H9 (cell line): ENCODE measurements around the gene NKD1. TPM values are rescaled to one million over a fixed set of nuclear protein-coding genes. Genes with fewer than 3 reads are reported as not detected.

Experiments
- DNase-seq: peaks from one replicate; pipeline ENCODE4 v3.0.0-alpha.2; 2017
- H2AFZ ChIP-seq: one replicate; pipeline ENCODE4 v1.6.1; 2013; ENCODE audit warnings: mild to moderate bottlenecking, low read length, control low read depth, moderate library complexity
- H2AK5ac ChIP-seq: 2 replicates; pipeline ENCODE4 v1.6.1; 2013; ENCODE audit warnings: low read length, control low read depth, mixed read lengths; ENCODE audit not compliant: insufficient read length
- H2BK120ac ChIP-seq: one replicate; pipeline ENCODE4 v1.6.1; 2013; ENCODE audit warnings: low read depth, mild to moderate bottlenecking, low read length, control low read depth, inconsistent platforms; ENCODE audit not compliant: poor library complexity, severe bottlenecking
- H2BK12ac ChIP-seq: 2 replicates; pipeline ENCODE4 v1.6.1; 2013; ENCODE audit warnings: low read length, control low read depth, mixed read lengths, low read depth; ENCODE audit not compliant: insufficient read length
- H2BK15ac ChIP-seq: 2 replicates; pipeline ENCODE4 v1.6.1; 2013; ENCODE audit warnings: low read depth, low read length, control low read depth
- H2BK20ac ChIP-seq: one replicate; pipeline ENCODE4 v1.6.1; 2013; ENCODE audit warnings: low read depth, mild to moderate bottlenecking, low read length, control low read depth, inconsistent platforms; ENCODE audit not compliant: poor library complexity, severe bottlenecking
- H2BK5ac ChIP-seq: 2 replicates; pipeline ENCODE4 v1.6.1; 2013; ENCODE audit warnings: low read length, control low read depth, mixed read lengths; ENCODE audit not compliant: insufficient read length
- H3K14ac ChIP-seq: 2 replicates; pipeline ENCODE4 v1.6.1; 2013; ENCODE audit warnings: low read length, control low read depth; ENCODE audit not compliant: insufficient read depth
- H3K18ac ChIP-seq: 2 replicates; pipeline ENCODE4 v1.6.1; 2013; ENCODE audit warnings: low read depth, mild to moderate bottlenecking, mixed read lengths, low read length, control low read depth; ENCODE audit not compliant: insufficient read length
- H3K23ac ChIP-seq: 2 replicates; pipeline ENCODE4 v1.6.1; 2013; ENCODE audit warnings: low read length, control low read depth, mixed read lengths, low read depth; ENCODE audit not compliant: insufficient read length
- H3K23me2 ChIP-seq: 2 replicates; pipeline ENCODE4 v1.6.1; 2013; ENCODE audit warnings: low read depth, mild to moderate bottlenecking, mixed read lengths, low read length, control low read depth; ENCODE audit not compliant: insufficient read length, poor library complexity, severe bottlenecking
- H3K27ac ChIP-seq: 2 replicates; pipeline ENCODE4 v1.5.1; 2013; ENCODE audit warnings: low read length, control low read depth, mixed read lengths, low read depth; ENCODE audit not compliant: insufficient read length
- H3K27me3 ChIP-seq: 2 replicates; pipeline ENCODE4 v1.6.1; 2013; ENCODE audit warnings: low read length, control low read depth, inconsistent platforms; ENCODE audit not compliant: insufficient read depth
- H3K4ac ChIP-seq: 2 replicates; pipeline ENCODE4 v1.6.1; 2013; ENCODE audit warnings: low read depth, mild to moderate bottlenecking, control low read depth, inconsistent platforms, low read length, moderate library complexity
- H3K4me1 ChIP-seq: 2 replicates; pipeline ENCODE4 v1.6.1; 2013; ENCODE audit warnings: low read length, control low read depth, inconsistent platforms; ENCODE audit not compliant: insufficient read depth
- H3K4me2 ChIP-seq: 2 replicates; pipeline ENCODE4 v1.6.1; 2013; ENCODE audit warnings: low read length, control low read depth, mixed read lengths; ENCODE audit not compliant: insufficient read length, insufficient read depth
- H3K56ac ChIP-seq: 2 replicates; pipeline ENCODE4 v1.6.1; 2013; ENCODE audit warnings: low read depth, mild to moderate bottlenecking, mixed read lengths, low read length, control low read depth; ENCODE audit not compliant: insufficient read length
- H3K79me1 ChIP-seq: 2 replicates; pipeline ENCODE4 v1.6.1; 2013; ENCODE audit warnings: low read depth, mild to moderate bottlenecking, moderate library complexity, low read length, control low read depth, inconsistent platforms; ENCODE audit not compliant: insufficient read depth, poor library complexity, severe bottlenecking
- H3K79me2 ChIP-seq: 2 replicates; pipeline ENCODE4 v1.6.1; 2013; ENCODE audit warnings: low read length, control low read depth, inconsistent platforms; ENCODE audit not compliant: insufficient read depth
- H3K9ac ChIP-seq: 2 replicates; pipeline ENCODE4 v1.6.1; 2013; ENCODE audit warnings: low read length, control low read depth, mixed read lengths; ENCODE audit not compliant: insufficient read length; ENCODE audit errors: extremely low read depth
- H3K9me3 ChIP-seq: one replicate; pipeline ENCODE4 v1.6.1; 2013; ENCODE audit warnings: low read depth, low read length, inconsistent platforms; ENCODE audit not compliant: control insufficient read depth
- H3T11ph ChIP-seq: one replicate; pipeline ENCODE4 v1.6.1; 2013; ENCODE audit warnings: mild to moderate bottlenecking, low read length, control low read depth, inconsistent platforms
- H4K20me1 ChIP-seq: one replicate; pipeline ENCODE4 v1.6.1; 2013; ENCODE audit not compliant: control insufficient read depth, insufficient read length, insufficient read depth
- H4K5ac ChIP-seq: 2 replicates; pipeline ENCODE4 v1.6.1; 2013; ENCODE audit warnings: low read depth, mild to moderate bottlenecking, mixed read lengths, low read length, control low read depth; ENCODE audit not compliant: insufficient read length
- H4K8ac ChIP-seq: replicated peaks from 2 replicates; pipeline ENCODE4 v1.6.1; 2013; ENCODE audit warnings: low read length, control low read depth, mixed read lengths, low read depth; ENCODE audit not compliant: insufficient read length
- H4K91ac ChIP-seq: 2 replicates; pipeline ENCODE4 v1.6.1; 2013; ENCODE audit warnings: low read depth, mild to moderate bottlenecking, moderate library complexity, mixed read lengths, low read length, control low read depth; ENCODE audit not compliant: insufficient read length
- H3K27ac Mint-ChIP-seq, 3 experiments: 2 replicates in 2 of 3; 3 replicates in 1 of 3; pipeline ENCODE4 v1.8.0; 2020 to 2021; ENCODE audit warnings: mixed read lengths in 3 of 3, mild to moderate bottlenecking in 1 of 3, moderate library complexity in 1 of 3
- H3K27me3 Mint-ChIP-seq: 2 replicates; pipeline ENCODE4 v1.8.0; 2021; ENCODE audit warnings: low read depth, mild to moderate bottlenecking, moderate library complexity, mixed read lengths
- H3K36me3 Mint-ChIP-seq, 3 experiments: 2 replicates in 2 of 3; 3 replicates in 1 of 3; pipeline ENCODE4 v1.8.0; 2020 to 2021; ENCODE audit warnings: low read depth in 3 of 3, mixed read lengths in 3 of 3; ENCODE audit not compliant: insufficient read depth in 1 of 3
- H3K4me1 Mint-ChIP-seq, 2 experiments: 2 replicates each; pipeline ENCODE4 v1.8.0; 2020; ENCODE audit warnings: mixed read lengths in 2 of 2
- H3K4me3 Mint-ChIP-seq, 2 experiments: 2 replicates in 1 of 2; 3 replicates in 1 of 2; pipeline ENCODE4 v1.8.0; 2020 to 2021; ENCODE audit warnings: mild to moderate bottlenecking in 2 of 2, mixed read lengths in 2 of 2, moderate library complexity in 1 of 2
- H3K9me3 Mint-ChIP-seq, 2 experiments: 2 replicates in 1 of 2; 3 replicates in 1 of 2; pipeline ENCODE4 v1.8.0; 2020; ENCODE audit warnings: mild to moderate bottlenecking in 2 of 2, mixed read lengths in 2 of 2, moderate library complexity in 1 of 2
- WGBS: extraction: QIAGEN DNeasy Blood & Tissue Kit; methylation state at CpG from one replicate; pipeline ENCODE4 v1.1.7; 2013; ENCODE audit warnings: missing lambda C conversion rate, low lambda C conversion rate, mixed read lengths; ENCODE audit not compliant: insufficient read length; ENCODE audit errors: extremely low coverage; 5-methylcytosine and 5-hydroxymethylcytosine counted together
- total RNA-seq: library from RNA; stranded (reverse); gene quantifications from 2 replicates; pipeline ENCODE4 v1.2.1, GENCODE V29; 2021
- TF ChIP-seq, protein P1 (sequence below): fragments of 200-600 bp; sonication (generic); conservative IDR thresholded peaks from 3 replicates; pipeline ENCODE4 v1.8.0; 2021; ENCODE audit warnings: antibody characterized with exemption, mild to moderate bottlenecking

NKD1 gene
- total RNA-seq, 1 experiment from 2014 or later, result 1.9 TPM

DNA sequence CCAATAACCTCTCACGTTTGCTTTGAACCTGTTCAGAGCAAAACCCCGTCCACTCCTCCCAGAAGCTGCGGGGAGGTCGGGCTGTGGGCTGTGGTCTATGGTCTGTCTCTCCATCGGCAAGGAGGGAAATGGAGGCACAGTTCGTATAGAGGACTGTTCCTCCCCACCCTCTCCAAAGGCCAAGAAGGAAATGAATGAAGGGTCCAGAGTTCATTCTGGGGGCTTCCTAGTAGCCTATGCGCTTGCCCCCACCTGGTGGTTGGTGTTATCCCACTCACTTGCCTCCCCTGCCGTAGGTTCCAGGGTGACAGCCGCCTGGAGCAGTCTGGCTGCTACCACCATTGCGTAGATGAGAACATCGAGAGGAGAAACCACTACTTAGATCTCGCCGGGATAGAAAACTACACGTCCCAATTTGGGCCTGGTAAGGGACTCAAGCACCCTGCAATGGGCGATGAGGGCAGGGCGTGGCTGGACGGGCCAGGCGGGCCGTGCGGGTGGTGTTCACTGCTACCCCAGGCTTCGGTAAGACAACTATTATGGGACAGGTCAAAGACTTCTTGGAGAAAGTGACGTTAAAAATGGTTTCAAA, 83.9 kb downstream of the NKD1 start:
- no peak overlapping the region for H2AFZ ChIP-seq
- no peak overlapping the region for H3K4ac ChIP-seq
- H3K4me2 ChIP-seq, result no peak overlapping the region
- no CpG with 5 or more reads among the region's 22 CpGs for WGBS
- no peaks in the 10 kb centered on the region for H3K79me1 ChIP-seq
- H3K23ac ChIP-seq, result no peak overlapping the region
- no peaks in the 10 kb centered on the region for H3K27me3 ChIP-seq
- no peak overlapping the region for H2BK12ac ChIP-seq
- H3K27me3 Mint-ChIP-seq, result no peaks in the 10 kb centered on the region; the same call in 1 of the 2 replicates
- no peaks in the 10 kb centered on the region for H3K36me3 Mint-ChIP-seq
- no peak overlapping the region for H2BK20ac ChIP-seq
- no peak for DNase-seq
- H2BK120ac ChIP-seq, result no peak overlapping the region
- H3K4me1 ChIP-seq, result no peaks in the 10 kb centered on the region
- H4K20me1 ChIP-seq, result no peaks in the 10 kb centered on the region
- H3K23me2 ChIP-seq, result no peaks in the 10 kb centered on the region
- H3K56ac ChIP-seq, result no peak overlapping the region
- no peak overlapping the region for H2BK5ac ChIP-seq
- no peaks in the 10 kb centered on the region for H3K9me3 ChIP-seq
- no peak overlapping the region for H4K91ac ChIP-seq
- H3K14ac ChIP-seq, result no peak overlapping the region
- H3K9ac ChIP-seq, result no peak overlapping the region
- no peak overlapping the region for H4K8ac ChIP-seq
- no peaks in the 10 kb centered on the region for H3K79me2 ChIP-seq
- no peak overlapping the region for H3K27ac ChIP-seq
- H3K27ac Mint-ChIP-seq, result no peak overlapping the region
- TF ChIP-seq, protein P1, sequence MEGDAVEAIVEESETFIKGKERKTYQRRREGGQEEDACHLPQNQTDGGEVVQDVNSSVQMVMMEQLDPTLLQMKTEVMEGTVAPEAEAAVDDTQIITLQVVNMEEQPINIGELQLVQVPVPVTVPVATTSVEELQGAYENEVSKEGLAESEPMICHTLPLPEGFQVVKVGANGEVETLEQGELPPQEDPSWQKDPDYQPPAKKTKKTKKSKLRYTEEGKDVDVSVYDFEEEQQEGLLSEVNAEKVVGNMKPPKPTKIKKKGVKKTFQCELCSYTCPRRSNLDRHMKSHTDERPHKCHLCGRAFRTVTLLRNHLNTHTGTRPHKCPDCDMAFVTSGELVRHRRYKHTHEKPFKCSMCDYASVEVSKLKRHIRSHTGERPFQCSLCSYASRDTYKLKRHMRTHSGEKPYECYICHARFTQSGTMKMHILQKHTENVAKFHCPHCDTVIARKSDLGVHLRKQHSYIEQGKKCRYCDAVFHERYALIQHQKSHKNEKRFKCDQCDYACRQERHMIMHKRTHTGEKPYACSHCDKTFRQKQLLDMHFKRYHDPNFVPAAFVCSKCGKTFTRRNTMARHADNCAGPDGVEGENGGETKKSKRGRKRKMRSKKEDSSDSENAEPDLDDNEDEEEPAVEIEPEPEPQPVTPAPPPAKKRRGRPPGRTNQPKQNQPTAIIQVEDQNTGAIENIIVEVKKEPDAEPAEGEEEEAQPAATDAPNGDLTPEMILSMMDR, result no peak
- no peak overlapping the region for H4K5ac ChIP-seq
- H3K18ac ChIP-seq, result no peak overlapping the region
- no peaks in the 10 kb centered on the region for H3K9me3 Mint-ChIP-seq
- no peak overlapping the region for H2BK15ac ChIP-seq
- peaks cover 0 to 9% of the 10 kb centered on the region in 2 experiments; a peak in 1 of 4 replicates for H3K4me1 Mint-ChIP-seq
- H2AK5ac ChIP-seq, result no peak overlapping the region
- H3K4me3 Mint-ChIP-seq, result no peak overlapping the region
- H3T11ph ChIP-seq, result no peak overlapping the region
